GM18507 (cell line): ENCODE results near the gene NOL4L.

Experiments used
- DNase-seq: peaks from one replicate; pipeline ENCODE4 v3.0.0; 2011; ENCODE audit warnings: low read depth; ENCODE audit not compliant: insufficient read length; ENCODE audit errors: extremely low spot score
- FAIRE-seq: peaks from 2 replicates; lab custom pipeline; 2011; peaks lifted over from hg19 to GRCh38; lab: Jason Lieb, UNC

The NOL4L gene

GRCh38 chr20:32535953-32536823, 48.9 kb downstream of the NOL4L start:
- peak; percentile 62 for DNase-seq
- FAIRE-seq, result no peak

GRCh38 chr20:32535316-32535952, 49.7 kb downstream of the NOL4L start:
- FAIRE-seq (no peak), DNase-seq (no peak)

- DNase-seq, result no peak
Measured at GRCh38 chr20:32534661-32535240, 50.4 kb downstream of the NOL4L start.

GRCh38 chr20:32533732-32534131, 51.4 kb downstream of the NOL4L start:
- DNase-seq (no peak), FAIRE-seq (no peak)

More at GRCh38 chr20:32534661-32535240, 50.4 kb downstream of the NOL4L start:
- FAIRE-seq, result no peak

GRCh38 chr20:32532246-32532645, 52.9 kb downstream of the NOL4L start:
- FAIRE-seq, result no peak
- no peak for DNase-seq

GRCh38 chr20:32528905-32529670, 56.0 kb downstream of the NOL4L start:
- DNase-seq (no peak), FAIRE-seq (no peak)

GRCh38 chr20:32528171-32528891, 56.8 kb downstream of the NOL4L start:
- FAIRE-seq (no peak), DNase-seq (no peak)

GRCh38 chr20:32527447-32528055, 57.6 kb downstream of the NOL4L start:
- FAIRE-seq, result no peak
- no peak for DNase-seq

GRCh38 chr20:32527052-32527446, 58.1 kb downstream of the NOL4L start:
- DNase-seq, result no peak
- no peak for FAIRE-seq

- DNase-seq, result no peak
- no peak for FAIRE-seq
Measured at GRCh38 chr20:32526541-32526940, 58.6 kb downstream of the NOL4L start.

GRCh38 chr20:32526125-32526524, 59.0 kb downstream of the NOL4L start:
- FAIRE-seq (peak; percentile 31), DNase-seq (no peak)

GRCh38 chr20:32524829-32525501, 60.2 kb downstream of the NOL4L start:
- FAIRE-seq (no peak), DNase-seq (no peak)

- FAIRE-seq (no peak), DNase-seq (no peak)
Measured at GRCh38 chr20:32523613-32524213, 61.4 kb downstream of the NOL4L start.

- FAIRE-seq, result no peak
- DNase-seq, result no peak
Measured at GRCh38 chr20:32522776-32523612, 62.1 kb downstream of the NOL4L start.

- FAIRE-seq (no peak), DNase-seq (no peak)
Measured at GRCh38 chr20:32522526-32522775, 62.7 kb downstream of the NOL4L start.

- FAIRE-seq (peak; percentile 78), DNase-seq (peak; percentile 51)
Measured at GRCh38 chr20:32521780-32522525, 63.2 kb downstream of the NOL4L start.

- FAIRE-seq, result no peak
- no peak for DNase-seq
Measured at GRCh38 chr20:32520927-32521203, 64.3 kb downstream of the NOL4L start.
